Neural cell (in vitro differentiated cells): ENCODE results near the gene DOK1. TPM values are rescaled to one million over a fixed set of nuclear protein-coding genes. Genes with fewer than 3 reads are reported as not detected.

Source experiments
- H2AFZ ChIP-seq: fragments of 200-600, 300-800 bp; sonication (generic), shearing (Covaris generic); 2 replicates; pipeline ENCODE4 v1.6.0; 2014; ENCODE audit warnings: low read depth, mild to moderate bottlenecking, antibody characterized with exemption, low read length, moderate library complexity
- H3F3A ChIP-seq: fragments of 200-600 bp; shearing (Covaris generic); 2 replicates; pipeline ENCODE4 v1.6.1; 2016; ENCODE audit warnings: mild to moderate bottlenecking, moderate library complexity, mixed read lengths, antibody characterized with exemption, low read length; ENCODE audit not compliant: insufficient read depth, poor library complexity, severe bottlenecking
- H3K27ac ChIP-seq: fragments of 200-600, 300-800 bp; sonication (generic), shearing (Covaris generic); 2 replicates; pipeline ENCODE4 v1.5.1; 2014; ENCODE audit warnings: mild to moderate bottlenecking, low read length, moderate library complexity
- H3K27me3 ChIP-seq: fragments of 300-800, 200-600 bp; sonication (generic), shearing (Covaris generic); 2 replicates; pipeline ENCODE4 v1.6.0; 2014; ENCODE audit warnings: mild to moderate bottlenecking, low read depth, low read length, moderate library complexity; ENCODE audit not compliant: insufficient read depth
- H3K36me3 ChIP-seq: fragments of 300-800, 200-600 bp; sonication (generic), shearing (Covaris generic); 2 replicates; pipeline ENCODE4 v1.5.1; 2014; ENCODE audit warnings: mild to moderate bottlenecking, antibody characterized with exemption, low read length, moderate library complexity; ENCODE audit not compliant: insufficient read depth
- H3K4me2 ChIP-seq: fragments of 300-800, 200-600 bp; sonication (generic), shearing (Covaris generic); 2 replicates; pipeline ENCODE4 v1.6.0; 2014; ENCODE audit warnings: mild to moderate bottlenecking, low read length
- H3K4me3 ChIP-seq: fragments of 300-800, 200-600 bp; sonication (generic), shearing (Covaris generic); 2 replicates; pipeline ENCODE4 v1.5.1; 2014; ENCODE audit warnings: mild to moderate bottlenecking, low read length, moderate library complexity
- H3K79me2 ChIP-seq: fragments of 200-600 bp; shearing (Covaris generic); replicated peaks from 2 replicates; pipeline ENCODE4 v1.6.0; 2014; ENCODE audit warnings: mild to moderate bottlenecking, low read length, moderate library complexity; ENCODE audit not compliant: insufficient read depth
- H3K9ac ChIP-seq: fragments of 300-800, 200-600 bp; sonication (generic), shearing (Covaris generic); 2 replicates; pipeline ENCODE4 v1.6.1; 2016; ENCODE audit warnings: mild to moderate bottlenecking, low read length, mixed read lengths
- H3K9me2 ChIP-seq: fragments of 200-600 bp; shearing (Covaris generic); 2 replicates; pipeline ENCODE4 v1.6.1; 2016; ENCODE audit warnings: mild to moderate bottlenecking, low read length, mixed read lengths; ENCODE audit not compliant: insufficient read depth
- H3K9me3 ChIP-seq: fragments of 200-600, 300-800 bp; sonication (generic), shearing (Covaris generic); 2 replicates; pipeline ENCODE4 v1.6.1; 2016; ENCODE audit warnings: mild to moderate bottlenecking, mixed run types, low read length, moderate library complexity, mixed read lengths
- H4K20me1 ChIP-seq: fragments of 200-600 bp; shearing (Covaris generic); 2 replicates; pipeline ENCODE4 v1.6.1; 2016; ENCODE audit warnings: mild to moderate bottlenecking, mixed run types; ENCODE audit not compliant: insufficient read depth
- EP300 ChIP-seq: fragments of 450-650 bp; conservative IDR thresholded peaks from 2 replicates; pipeline ENCODE4 v1.6.1; 2014; ENCODE audit warnings: antibody characterized with exemption, mild to moderate bottlenecking, moderate library complexity; ENCODE audit not compliant: poor library complexity, severe bottlenecking
- EZH2 ChIP-seq: fragments of 200-600, 300-800 bp; shearing (Covaris generic), sonication (generic); IDR thresholded peaks from 2 replicates; pipeline ENCODE4 v1.6.1; 2014; ENCODE audit warnings: antibody characterized with exemption, low read length, borderline replicate concordance, mild to moderate bottlenecking; ENCODE audit not compliant: insufficient read depth, poor library complexity, severe bottlenecking
- MXI1 ChIP-seq: fragments of 450-650 bp; conservative IDR thresholded peaks from 2 replicates; pipeline ENCODE4 v1.6.1; 2014; ENCODE audit warnings: antibody characterized with exemption, mild to moderate bottlenecking; ENCODE audit not compliant: poor library complexity, severe bottlenecking
- POLR2AphosphoS5 ChIP-seq: IDR thresholded peaks from 2 replicates; pipeline ENCODE4 v1.6.1; 2012
- RAD21 ChIP-seq: fragments of 450-650 bp; conservative IDR thresholded peaks from 2 replicates; pipeline ENCODE4 v1.6.1; 2014; ENCODE audit warnings: antibody characterized with exemption, mild to moderate bottlenecking, moderate library complexity
- REST ChIP-seq: IDR thresholded peaks from 2 replicates; pipeline ENCODE4 v1.6.1; 2012; ENCODE audit warnings: borderline replicate concordance
- SMC3 ChIP-seq: fragments of 450-650 bp; conservative IDR thresholded peaks from 2 replicates; pipeline ENCODE4 v1.6.1; 2014; ENCODE audit warnings: antibody characterized with exemption, mild to moderate bottlenecking, moderate library complexity; ENCODE audit not compliant: poor library complexity
- TAF1 ChIP-seq: IDR thresholded peaks from 2 replicates; pipeline ENCODE4 v1.6.1; 2012; ENCODE audit warnings: low read depth
- polyA plus RNA-seq: library from polyadenylated mRNA; depleted of rRNA; stranded (reverse); fragments of >200 nt; gene quantifications from 2 replicates; pipeline ENCODE4 v1.2.3, GENCODE V29; 2014
- TF ChIP-seq, protein P1 (sequence below): fragments of 450-650 bp; IDR thresholded peaks from 2 replicates; pipeline ENCODE4 v1.5.1; 2014; ENCODE audit warnings: antibody characterized with exemption, mild to moderate bottlenecking, moderate library complexity; ENCODE audit not compliant: poor library complexity, severe bottlenecking

DOK1 gene
- polyA plus RNA-seq, 1 donor from 2014 or later: 0.79 TPM

GRCh38 chr2:74581463-74581862 is 26.9 kb downstream of the DOK1 start:
- no peak overlapping the region for H3K9ac ChIP-seq
- no peaks in the 10 kb centered on the region for H3K36me3 ChIP-seq
- H4K20me1 ChIP-seq: no peaks in the 10 kb centered on the region
- no peak overlapping the region for H2AFZ ChIP-seq
- H3K27me3 ChIP-seq: no peaks in the 10 kb centered on the region
- H3K27ac ChIP-seq: no peak overlapping the region
- TF ChIP-seq EP300 (no peak), EZH2 (no peak), MXI1 (no peak), REST (no peak), SMC3 (no peak), TAF1 (no peak), RAD21 (no peak), POLR2AphosphoS5 (no peak)
- TF ChIP-seq, protein P1, sequence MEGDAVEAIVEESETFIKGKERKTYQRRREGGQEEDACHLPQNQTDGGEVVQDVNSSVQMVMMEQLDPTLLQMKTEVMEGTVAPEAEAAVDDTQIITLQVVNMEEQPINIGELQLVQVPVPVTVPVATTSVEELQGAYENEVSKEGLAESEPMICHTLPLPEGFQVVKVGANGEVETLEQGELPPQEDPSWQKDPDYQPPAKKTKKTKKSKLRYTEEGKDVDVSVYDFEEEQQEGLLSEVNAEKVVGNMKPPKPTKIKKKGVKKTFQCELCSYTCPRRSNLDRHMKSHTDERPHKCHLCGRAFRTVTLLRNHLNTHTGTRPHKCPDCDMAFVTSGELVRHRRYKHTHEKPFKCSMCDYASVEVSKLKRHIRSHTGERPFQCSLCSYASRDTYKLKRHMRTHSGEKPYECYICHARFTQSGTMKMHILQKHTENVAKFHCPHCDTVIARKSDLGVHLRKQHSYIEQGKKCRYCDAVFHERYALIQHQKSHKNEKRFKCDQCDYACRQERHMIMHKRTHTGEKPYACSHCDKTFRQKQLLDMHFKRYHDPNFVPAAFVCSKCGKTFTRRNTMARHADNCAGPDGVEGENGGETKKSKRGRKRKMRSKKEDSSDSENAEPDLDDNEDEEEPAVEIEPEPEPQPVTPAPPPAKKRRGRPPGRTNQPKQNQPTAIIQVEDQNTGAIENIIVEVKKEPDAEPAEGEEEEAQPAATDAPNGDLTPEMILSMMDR: no peak
- no peaks in the 10 kb centered on the region for H3K9me3 ChIP-seq
- no peaks in the 10 kb centered on the region for H3K79me2 ChIP-seq
- no peak overlapping the region for H3K4me3 ChIP-seq
- no peaks in the 10 kb centered on the region for H3K9me2 ChIP-seq
- H3K4me2 ChIP-seq: no peak overlapping the region
- H3F3A ChIP-seq: no peaks in the 10 kb centered on the region

GRCh38 chr2:74582184-74582583 is 27.7 kb downstream of the DOK1 start:
- Histone ChIP-seq H3K27me3 (no peaks in the 10 kb centered on the region), H3K36me3 (no peaks in the 10 kb centered on the region), H3K4me2 (no peak overlapping the region), H3K27ac (no peak overlapping the region), H3K9me2 (no peaks in the 10 kb centered on the region), H3K79me2 (no peaks in the 10 kb centered on the region), H4K20me1 (no peaks in the 10 kb centered on the region), H3K4me3 (no peak overlapping the region), H2AFZ (no peak overlapping the region), H3K9ac (no peak overlapping the region), H3F3A (no peaks in the 10 kb centered on the region), H3K9me3 (no peaks in the 10 kb centered on the region)
- TF ChIP-seq TAF1 (no peak), MXI1 (no peak), REST (no peak), EZH2 (no peak), EP300 (no peak), SMC3 (no peak), POLR2AphosphoS5 (no peak), RAD21 (no peak)
- TF ChIP-seq, protein P1: no peak
